ENCODE results near the gene CCR6.

DNA sequence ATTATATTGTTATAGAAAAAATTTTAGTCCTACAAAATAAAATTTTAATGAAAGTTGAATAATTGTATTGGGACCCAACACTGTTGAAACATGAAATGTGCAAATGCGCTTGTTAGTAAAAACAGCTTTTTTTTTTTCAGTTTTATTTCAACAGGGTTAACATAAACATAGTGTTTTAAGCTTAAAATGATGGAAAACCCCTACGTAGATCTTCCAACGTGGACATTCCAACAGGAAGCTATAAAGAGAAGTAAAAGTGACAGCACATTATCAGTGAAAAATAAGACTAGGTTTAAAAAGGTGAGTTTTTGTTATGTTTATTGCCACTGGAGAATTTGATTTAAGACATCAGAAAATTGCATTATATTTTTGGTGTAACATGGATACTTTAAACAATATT is 41.4 kb downstream of the CCR6 start:
- TF ChIP-seq POLR2AphosphoS5 (IDR thresholded peaks at IDR 0.05; ENCODE audit: low read depth, low read length), result no peak
- TF ChIP-seq, protein P1, sequence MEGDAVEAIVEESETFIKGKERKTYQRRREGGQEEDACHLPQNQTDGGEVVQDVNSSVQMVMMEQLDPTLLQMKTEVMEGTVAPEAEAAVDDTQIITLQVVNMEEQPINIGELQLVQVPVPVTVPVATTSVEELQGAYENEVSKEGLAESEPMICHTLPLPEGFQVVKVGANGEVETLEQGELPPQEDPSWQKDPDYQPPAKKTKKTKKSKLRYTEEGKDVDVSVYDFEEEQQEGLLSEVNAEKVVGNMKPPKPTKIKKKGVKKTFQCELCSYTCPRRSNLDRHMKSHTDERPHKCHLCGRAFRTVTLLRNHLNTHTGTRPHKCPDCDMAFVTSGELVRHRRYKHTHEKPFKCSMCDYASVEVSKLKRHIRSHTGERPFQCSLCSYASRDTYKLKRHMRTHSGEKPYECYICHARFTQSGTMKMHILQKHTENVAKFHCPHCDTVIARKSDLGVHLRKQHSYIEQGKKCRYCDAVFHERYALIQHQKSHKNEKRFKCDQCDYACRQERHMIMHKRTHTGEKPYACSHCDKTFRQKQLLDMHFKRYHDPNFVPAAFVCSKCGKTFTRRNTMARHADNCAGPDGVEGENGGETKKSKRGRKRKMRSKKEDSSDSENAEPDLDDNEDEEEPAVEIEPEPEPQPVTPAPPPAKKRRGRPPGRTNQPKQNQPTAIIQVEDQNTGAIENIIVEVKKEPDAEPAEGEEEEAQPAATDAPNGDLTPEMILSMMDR (IDR thresholded peaks at IDR 0.05), result no peak
- TF ChIP-seq, protein P2, sequence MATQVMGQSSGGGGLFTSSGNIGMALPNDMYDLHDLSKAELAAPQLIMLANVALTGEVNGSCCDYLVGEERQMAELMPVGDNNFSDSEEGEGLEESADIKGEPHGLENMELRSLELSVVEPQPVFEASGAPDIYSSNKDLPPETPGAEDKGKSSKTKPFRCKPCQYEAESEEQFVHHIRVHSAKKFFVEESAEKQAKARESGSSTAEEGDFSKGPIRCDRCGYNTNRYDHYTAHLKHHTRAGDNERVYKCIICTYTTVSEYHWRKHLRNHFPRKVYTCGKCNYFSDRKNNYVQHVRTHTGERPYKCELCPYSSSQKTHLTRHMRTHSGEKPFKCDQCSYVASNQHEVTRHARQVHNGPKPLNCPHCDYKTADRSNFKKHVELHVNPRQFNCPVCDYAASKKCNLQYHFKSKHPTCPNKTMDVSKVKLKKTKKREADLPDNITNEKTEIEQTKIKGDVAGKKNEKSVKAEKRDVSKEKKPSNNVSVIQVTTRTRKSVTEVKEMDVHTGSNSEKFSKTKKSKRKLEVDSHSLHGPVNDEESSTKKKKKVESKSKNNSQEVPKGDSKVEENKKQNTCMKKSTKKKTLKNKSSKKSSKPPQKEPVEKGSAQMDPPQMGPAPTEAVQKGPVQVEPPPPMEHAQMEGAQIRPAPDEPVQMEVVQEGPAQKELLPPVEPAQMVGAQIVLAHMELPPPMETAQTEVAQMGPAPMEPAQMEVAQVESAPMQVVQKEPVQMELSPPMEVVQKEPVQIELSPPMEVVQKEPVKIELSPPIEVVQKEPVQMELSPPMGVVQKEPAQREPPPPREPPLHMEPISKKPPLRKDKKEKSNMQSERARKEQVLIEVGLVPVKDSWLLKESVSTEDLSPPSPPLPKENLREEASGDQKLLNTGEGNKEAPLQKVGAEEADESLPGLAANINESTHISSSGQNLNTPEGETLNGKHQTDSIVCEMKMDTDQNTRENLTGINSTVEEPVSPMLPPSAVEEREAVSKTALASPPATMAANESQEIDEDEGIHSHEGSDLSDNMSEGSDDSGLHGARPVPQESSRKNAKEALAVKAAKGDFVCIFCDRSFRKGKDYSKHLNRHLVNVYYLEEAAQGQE (IDR thresholded peaks at IDR 0.05; ENCODE audit: insufficient read depth in 1 of 2, low read depth in 2 of 2, low read length in 1 of 2), result no peak
- TF ChIP-seq TCF7L2 (IDR thresholded peaks at IDR 0.05; ENCODE audit: low read depth, low read length), result no peak
